H1 (cell line): Measurements from ENCODE around the gene ARHGAP25. TPM values are rescaled to one million over a fixed set of nuclear protein-coding genes. Genes with fewer than 3 reads are reported as not detected.

Experiments used
- CTCF ChIA-PET: fragments of 300-600 bp; sonication (Branson Sonifier 250); formaldehyde crosslinking; loops from one replicate; lab custom pipeline; 2021; ENCODE audit not compliant: partially characterized antibody; lab: Charles Lee
- POLR2A ChIA-PET: fragments of 300-600 bp; sonication (Branson Sonifier 250); formaldehyde crosslinking; loops from one replicate; lab custom pipeline; 2021; ENCODE audit warnings: inconsistent platforms; ENCODE audit not compliant: partially characterized antibody; lab: Charles Lee
- DNase-seq, 2 experiments: peaks; one replicate each; pipeline versions ENCODE4 v3.0.0 to v3.0.0-alpha.2; 2010 to 2022; ENCODE audit warnings: low spot score in 2 of 2, low read depth in 1 of 2, mixed read lengths in 1 of 2
- FAIRE-seq: peaks from 2 replicates; lab custom pipeline; 2011; peaks lifted over from hg19 to GRCh38; lab: Jason Lieb, UNC
- H2AFZ ChIP-seq: 2 replicates; pipeline ENCODE4 v1.8.1; 2012; ENCODE audit warnings: low read length, inconsistent platforms
- H2AK5ac ChIP-seq: 2 replicates; pipeline ENCODE4 v1.6.1; 2013; ENCODE audit warnings: low read depth, low read length
- H2BK120ac ChIP-seq: replicated peaks from 2 replicates; pipeline ENCODE3; 2013; ENCODE audit warnings: low read depth, low read length, inconsistent platforms
- H2BK12ac ChIP-seq: 2 replicates; pipeline ENCODE4 v1.6.1; 2013; ENCODE audit warnings: low read depth, low read length
- H2BK15ac ChIP-seq: 2 replicates; pipeline ENCODE4 v1.6.1; 2013; ENCODE audit warnings: low read length
- H2BK20ac ChIP-seq: 2 replicates; pipeline ENCODE4 v1.6.1; 2013; ENCODE audit warnings: low read length
- H2BK5ac ChIP-seq: 2 replicates; pipeline ENCODE4 v1.6.1; 2013; ENCODE audit warnings: low read depth, low read length
- H3K14ac ChIP-seq: 2 replicates; pipeline ENCODE4 v1.6.1; 2013; ENCODE audit warnings: inconsistent platforms; ENCODE audit not compliant: insufficient read length
- H3K18ac ChIP-seq: 2 replicates; pipeline ENCODE4 v1.6.1; 2013; ENCODE audit warnings: low read length; ENCODE audit errors: extremely low read depth
- H3K23ac ChIP-seq: 2 replicates; pipeline ENCODE4 v1.6.1; 2013; ENCODE audit warnings: inconsistent platforms; ENCODE audit not compliant: insufficient read length
- H3K23me2 ChIP-seq: 2 replicates; pipeline ENCODE4 v1.6.1; 2013; ENCODE audit warnings: low read depth, low read length
- H3K27ac ChIP-seq: 2 replicates; pipeline ENCODE4 v1.6.1; 2011; ENCODE audit warnings: low read depth, low read length, inconsistent platforms
- H3K27me3 ChIP-seq, 4 experiments: replicated peaks in 1 of 4; 1 replicate in 1 of 4; 2 replicates in 3 of 4; pipeline versions ENCODE4 v1.6.1 to v1.8.1; 2011 to 2013; ENCODE audit warnings: low read length in 3 of 4, mild to moderate bottlenecking in 3 of 4, inconsistent platforms in 2 of 4, mixed read lengths in 2 of 4, moderate library complexity in 1 of 4; ENCODE audit not compliant: control insufficient read depth in 3 of 4, insufficient read depth in 3 of 4; ENCODE audit errors: extremely low read depth in 1 of 4
- H3K36me3 ChIP-seq, 4 experiments: 2 replicates each; pipeline versions ENCODE4 v1.6.1 to v1.8.1; 2011 to 2013; ENCODE audit warnings: mild to moderate bottlenecking in 4 of 4, low read length in 3 of 4, moderate library complexity in 2 of 4, control low read depth in 1 of 4, inconsistent platforms in 1 of 4; ENCODE audit not compliant: insufficient read depth in 4 of 4, control insufficient read depth in 2 of 4
- H3K4ac ChIP-seq: replicated peaks from 2 replicates; pipeline ENCODE3; 2013; ENCODE audit warnings: low read length, low read depth, mixed read lengths, inconsistent platforms; ENCODE audit not compliant: insufficient read length
- H3K4me1 ChIP-seq, 4 experiments: replicated peaks in 1 of 4; 1 replicate in 1 of 4; 2 replicates in 3 of 4; pipeline versions ENCODE4 v1.6.1 to v1.8.1; 2011 to 2013; ENCODE audit warnings: low read length in 3 of 4, inconsistent platforms in 2 of 4, mixed read lengths in 1 of 4; ENCODE audit not compliant: insufficient read depth in 4 of 4, control insufficient read depth in 3 of 4
- H3K4me2 ChIP-seq, 2 experiments: 2 replicates each; pipeline versions ENCODE4 v1.6.1 to v1.8.1; 2011 to 2013; ENCODE audit warnings: low read depth in 2 of 2, low read length in 2 of 2, control low read depth in 1 of 2, inconsistent platforms in 1 of 2, mild to moderate bottlenecking in 1 of 2; ENCODE audit not compliant: insufficient read depth in 1 of 2
- H3K4me3 ChIP-seq, 4 experiments: fragments of 200-600, 300-600 bp in 1 of 4; sonication (generic), shearing (Covaris generic), sonication (Bioruptor Twin) in 1 of 4; 2 replicates each; pipeline versions ENCODE4 v1.5.1 to v1.8.1; 2011 to 2016; ENCODE audit warnings: low read length in 4 of 4, low read depth in 3 of 4, control low read depth in 2 of 4, inconsistent platforms in 2 of 4, mild to moderate bottlenecking in 2 of 4, mixed read lengths in 1 of 4, moderate library complexity in 1 of 4; ENCODE audit not compliant: insufficient read depth in 2 of 4; ENCODE audit errors: extremely low read depth in 1 of 4
- H3K56ac ChIP-seq: replicated peaks from 2 replicates; pipeline ENCODE3; 2013; ENCODE audit warnings: low read depth, mild to moderate bottlenecking, mixed read lengths, low read length, inconsistent platforms; ENCODE audit not compliant: insufficient read length
- H3K79me1 ChIP-seq: 2 replicates; pipeline ENCODE4 v1.6.1; 2013; ENCODE audit warnings: low read depth, low read length, control low read depth
- H3K79me2 ChIP-seq, 2 experiments: 2 replicates each; pipeline versions ENCODE4 v1.6.1 to v1.8.1; 2012 to 2013; ENCODE audit warnings: low read length in 2 of 2, mild to moderate bottlenecking in 2 of 2, inconsistent platforms in 1 of 2; ENCODE audit not compliant: insufficient read depth in 2 of 2, control insufficient read depth in 1 of 2
- H3K9ac ChIP-seq, 4 experiments: replicated peaks in 1 of 4; 1 replicate in 1 of 4; 2 replicates in 3 of 4; pipeline versions ENCODE4 v1.6.1 to v1.8.1; 2011 to 2013; ENCODE audit warnings: low read depth in 3 of 4, low read length in 3 of 4, control low read depth in 2 of 4, mild to moderate bottlenecking in 2 of 4, moderate library complexity in 2 of 4, inconsistent platforms in 1 of 4; ENCODE audit errors: extremely low read depth in 1 of 4
- H3K9me3 ChIP-seq, 2 experiments: 2 replicates each; pipeline versions ENCODE4 v1.6.1 to v1.8.1; 2012 to 2013; ENCODE audit warnings: mild to moderate bottlenecking in 2 of 2, moderate library complexity in 2 of 2, control low read depth in 1 of 2, inconsistent platforms in 1 of 2, low read depth in 1 of 2, low read length in 1 of 2, mixed read lengths in 1 of 2; ENCODE audit not compliant: insufficient read depth in 2 of 2
- H4K20me1 ChIP-seq, 2 experiments: replicated peaks in 1 of 2; 2 replicates each; pipeline versions ENCODE3 to v1.8.1; 2011 to 2013; ENCODE audit warnings: inconsistent platforms in 2 of 2, low read length in 2 of 2, mild to moderate bottlenecking in 1 of 2; ENCODE audit not compliant: insufficient read depth in 2 of 2, control insufficient read depth in 1 of 2
- H4K5ac ChIP-seq: 2 replicates; pipeline ENCODE4 v1.6.1; 2013; ENCODE audit warnings: low read length, low read depth, mixed read lengths, inconsistent platforms; ENCODE audit not compliant: insufficient read length
- H4K8ac ChIP-seq: 2 replicates; pipeline ENCODE4 v1.8.0; 2013; ENCODE audit warnings: mild to moderate bottlenecking, moderate library complexity, low read length, inconsistent platforms; ENCODE audit not compliant: insufficient read depth; ENCODE audit errors: extremely low read depth
- H4K91ac ChIP-seq: replicated peaks from 2 replicates; pipeline ENCODE3; 2013; ENCODE audit warnings: low read length, mixed read lengths, inconsistent platforms; ENCODE audit not compliant: insufficient read length
- CBX5 ChIP-seq: fragments of 300-800, 300-1000 bp; sonication (generic); IDR thresholded peaks from 2 replicates; pipeline ENCODE4 v1.7.1; 2016; ENCODE audit warnings: antibody characterized with exemption, low read length, low read depth
- CBX8 ChIP-seq: fragments of 300-800, 300-1000 bp; sonication (generic); IDR thresholded peaks from 2 replicates; pipeline ENCODE4 v1.7.1; 2016; ENCODE audit warnings: low read depth, low read length, borderline replicate concordance
- CREB1 ChIP-seq: IDR thresholded peaks from 2 replicates; pipeline ENCODE4 v1.6.1; 2012; ENCODE audit warnings: inconsistent platforms
- GABPA ChIP-seq: IDR thresholded peaks from 2 replicates; pipeline ENCODE4 v1.6.1; 2011; ENCODE audit warnings: mild to moderate bottlenecking, low read length, moderate library complexity, borderline replicate concordance; ENCODE audit not compliant: insufficient read depth
- GTF2F1 ChIP-seq: IDR thresholded peaks from 2 replicates; pipeline ENCODE4 v1.6.1; 2012; ENCODE audit warnings: low read depth, low read length, improper control_type of control experiment, borderline replicate concordance
- HDAC6 ChIP-seq: IDR thresholded peaks from one replicate; pipeline ENCODE4 v1.7.1; 2012; ENCODE audit warnings: low read depth, mild to moderate bottlenecking, inconsistent platforms, low read length, moderate library complexity
- KDM4A ChIP-seq: IDR thresholded peaks from one replicate; pipeline ENCODE4 v1.7.1; 2012; ENCODE audit warnings: low read depth, mild to moderate bottlenecking, moderate library complexity, low read length, inconsistent platforms; ENCODE audit not compliant: severe bottlenecking
- MAFK ChIP-seq: IDR thresholded peaks from 2 replicates; pipeline ENCODE4 v1.6.1; 2012; ENCODE audit warnings: low read depth, mild to moderate bottlenecking, improper control_type of control experiment, low read length
- POU5F1 ChIP-seq: IDR thresholded peaks from 2 replicates; pipeline ENCODE4 v1.6.1; 2011; ENCODE audit warnings: low read depth, mild to moderate bottlenecking, low read length, moderate library complexity
- RBBP5 ChIP-seq: IDR thresholded peaks from 2 replicates; pipeline ENCODE4 v1.7.1; 2012; ENCODE audit warnings: low read depth, mild to moderate bottlenecking, inconsistent platforms, low read length, moderate library complexity, borderline replicate concordance
- RFX5 ChIP-seq: IDR thresholded peaks from 2 replicates; pipeline ENCODE4 v1.6.1; 2011; ENCODE audit warnings: low read depth, low read length, improper control_type of control experiment, borderline replicate concordance
- RXRA ChIP-seq: IDR thresholded peaks from 2 replicates; pipeline ENCODE4 v1.6.1; 2011; ENCODE audit warnings: low read depth, mild to moderate bottlenecking, low read length, moderate library complexity; ENCODE audit not compliant: insufficient read depth
- SIRT6 ChIP-seq: IDR thresholded peaks from one replicate; pipeline ENCODE4 v1.7.1; 2012; ENCODE audit warnings: low read length, inconsistent platforms
- SRF ChIP-seq: IDR thresholded peaks from 2 replicates; pipeline ENCODE4 v1.6.1; 2011; ENCODE audit warnings: mild to moderate bottlenecking, low read depth, low read length, moderate library complexity
- polyA plus RNA-seq, 7 experiments: library from polyadenylated mRNA; depleted of rRNA in 3 of 7; stranded (reverse) in 5 of 7; unstranded in 2 of 7; fragments of >200 nt in 5 of 7; fragments of 200-250 nt in 2 of 7; gene quantifications; 1 replicate in 5 of 7; 2 replicates in 1 of 7; 4 replicates in 1 of 7; pipeline versions ENCODE4 v1.2.1 to v1.2.3, GENCODE V29; 2011 to 2013; ENCODE audit warnings: missing spikeins in 2 of 7, mixed read lengths in 2 of 7
- total RNA-seq: library from RNA; stranded (reverse); fragmentation: NEBNext Ultra II Directional; extraction: Animal tissue kit (Norgen Biotek cat#: 25700); gene quantifications from 2 replicates; pipeline ENCODE4 v1.2.1, GENCODE V29; 2021
- TF ChIP-seq, protein P1 (sequence below): IDR thresholded peaks from 2 replicates; pipeline ENCODE4 v1.6.1; 2011; ENCODE audit warnings: low read length, improper control_type of control experiment

ARHGAP25 gene
- total and polyA plus RNA-seq, 2 of the 8 experiments (the other 6 are each of a cell fraction or from before 2014, with no cell fraction given): 1.00 to 1.2 TPM

DNA sequence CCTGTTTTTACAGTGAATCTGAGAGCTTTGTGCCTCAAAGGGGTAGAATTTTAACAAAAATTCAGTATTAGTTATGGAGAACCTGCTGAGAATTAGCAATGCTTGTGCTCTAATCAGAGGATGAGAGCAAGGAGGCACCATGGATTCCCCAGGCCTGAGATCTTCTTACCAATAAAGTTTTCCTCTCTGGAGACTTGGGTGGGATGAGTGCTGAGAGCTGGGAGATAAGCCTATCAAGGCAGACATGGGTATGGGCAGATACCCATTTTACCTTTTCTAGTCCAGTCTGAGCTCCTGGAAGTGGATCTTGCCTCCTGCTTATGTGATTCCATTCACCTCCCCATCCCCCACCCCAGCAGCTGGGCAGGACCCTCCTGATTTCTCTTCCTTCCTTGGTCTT lies 82.7 kb downstream of the ARHGAP25 start:
- Histone ChIP-seq H3K4ac (no peak overlapping the region), H3K56ac (no peak overlapping the region), H3K4me1 (peaks cover 0 to 2% (median 1%) of the 10 kb centered on the region in 4 experiments; a peak in 2 of 7 replicates), H2BK12ac (no peak overlapping the region), H3K27ac (no peak overlapping the region), H2AK5ac (no peak overlapping the region), H3K27me3 (no peaks in the 10 kb centered on the region), H2BK5ac (no peak overlapping the region), H3K14ac (no peak overlapping the region), H2BK120ac (no peak overlapping the region), H3K4me3 (no peak overlapping the region), H2AFZ (no peak overlapping the region), H3K79me1 (no peaks in the 10 kb centered on the region), H3K9me3 (no peaks in the 10 kb centered on the region), H3K4me2 (no peak overlapping the region), H3K23me2 (no peaks in the 10 kb centered on the region), H3K36me3 (no peaks in the 10 kb centered on the region), H3K18ac (no peak overlapping the region), H3K23ac (no peak overlapping the region), H3K79me2 (no peaks in the 10 kb centered on the region), H3K9ac (no peak overlapping the region), H2BK15ac (no peak overlapping the region), H4K91ac (no peak overlapping the region), H4K20me1 (no peaks in the 10 kb centered on the region), H4K5ac (no peak overlapping the region), H2BK20ac (no peak overlapping the region), H4K8ac (no peak overlapping the region)
- no peak for FAIRE-seq
- no peak for DNase-seq
- ChIA-PET POLR2A (no interaction called here), CTCF (interaction anchor here (1.2 to 3.2 kb wide), 4 partner anchors 11 to 48 kb away, joined by 3 to 8 read pairs (median 4); no protein-coding TSS in a partner anchor)
- TF ChIP-seq POU5F1: no peak
- TF ChIP-seq KDM4A: no peak
- TF ChIP-seq RFX5: no peak
- no peak for TF ChIP-seq HDAC6
- TF ChIP-seq MAFK: no peak
- no peak for TF ChIP-seq CBX8
- TF ChIP-seq GABPA: no peak
- TF ChIP-seq CREB1: no peak
- TF ChIP-seq SRF: no peak
- no peak for TF ChIP-seq CBX5
- no peak for TF ChIP-seq RXRA
- no peak for TF ChIP-seq SIRT6
- no peak for TF ChIP-seq GTF2F1
- TF ChIP-seq RBBP5: no peak
- TF ChIP-seq, protein P1, sequence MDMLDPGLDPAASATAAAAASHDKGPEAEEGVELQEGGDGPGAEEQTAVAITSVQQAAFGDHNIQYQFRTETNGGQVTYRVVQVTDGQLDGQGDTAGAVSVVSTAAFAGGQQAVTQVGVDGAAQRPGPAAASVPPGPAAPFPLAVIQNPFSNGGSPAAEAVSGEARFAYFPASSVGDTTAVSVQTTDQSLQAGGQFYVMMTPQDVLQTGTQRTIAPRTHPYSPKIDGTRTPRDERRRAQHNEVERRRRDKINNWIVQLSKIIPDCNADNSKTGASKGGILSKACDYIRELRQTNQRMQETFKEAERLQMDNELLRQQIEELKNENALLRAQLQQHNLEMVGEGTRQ: no peak
